ENCODE results near the gene PANK2.

GRCh38 chr20:3909952-3910366 is 20.8 kb downstream of the PANK2 start:
- TF ChIP-seq CTCF (IDR thresholded peaks at IDR 0.05) = no peak
- TF ChIP-seq POLR2AphosphoS5 (IDR thresholded peaks at IDR 0.05) = no peak
- TF ChIP-seq POLR2A (IDR thresholded peaks at IDR 0.05) = no peak

Data from gastroesophageal sphincter (tissue), 3 donors.